Hematopoietic multipotent progenitor cell treated with erythropoietin and hydrocortisone succinate and interleukin-3 and kit ligand, for 17 days (in vitro differentiated cells): Measurements from ENCODE around the gene LSG1.
A peak's percentile ranks its signal among the peaks of the same experiment; 100 is the strongest.

ENCODE experiments used
- DNase-seq: peaks from one replicate; pipeline ENCODE4 v3.0.0-alpha.2; 2015; ENCODE audit warnings: low spot score

LSG1 gene

DNA sequence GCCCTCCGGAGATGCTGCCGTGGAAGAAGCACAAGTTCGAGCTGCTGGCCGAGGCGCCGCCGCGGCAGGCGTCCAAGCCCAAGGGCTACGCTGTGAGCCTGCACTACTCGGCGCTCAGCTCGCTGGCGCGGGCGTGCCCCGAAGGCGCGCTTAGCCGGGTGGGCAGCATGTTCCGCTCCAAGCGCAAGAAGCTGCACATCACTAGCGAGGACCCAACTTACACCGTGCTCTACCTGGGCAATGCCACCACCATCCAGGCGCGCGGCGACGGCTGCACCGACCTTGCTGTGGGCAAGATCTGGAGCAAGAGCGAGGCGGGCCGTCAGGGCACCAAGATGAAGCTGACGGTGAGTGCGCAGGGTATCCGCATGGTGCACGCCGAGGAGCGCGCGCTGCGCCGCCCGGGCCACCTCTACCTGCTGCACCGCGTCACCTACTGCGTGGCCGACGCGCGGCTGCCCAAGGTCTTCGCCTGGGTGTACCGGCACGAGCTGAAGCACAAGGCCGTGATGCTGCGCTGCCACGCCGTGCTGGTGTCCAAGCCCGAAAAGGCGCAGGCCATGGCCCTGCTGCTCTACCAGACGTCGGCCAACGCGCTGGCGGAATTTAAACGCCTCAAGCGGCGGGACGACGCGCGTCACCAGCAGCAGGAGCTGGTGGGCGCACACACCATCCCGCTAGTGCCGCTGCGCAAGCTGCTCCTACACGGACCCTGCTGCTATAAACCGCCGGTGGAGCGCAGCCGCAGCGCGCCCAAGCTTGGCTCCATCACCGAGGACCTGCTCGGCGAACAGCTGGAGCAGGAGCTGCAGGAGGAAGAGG, 15.0 kb upstream of the LSG1 start:
- DNase-seq: no peak

DNA sequence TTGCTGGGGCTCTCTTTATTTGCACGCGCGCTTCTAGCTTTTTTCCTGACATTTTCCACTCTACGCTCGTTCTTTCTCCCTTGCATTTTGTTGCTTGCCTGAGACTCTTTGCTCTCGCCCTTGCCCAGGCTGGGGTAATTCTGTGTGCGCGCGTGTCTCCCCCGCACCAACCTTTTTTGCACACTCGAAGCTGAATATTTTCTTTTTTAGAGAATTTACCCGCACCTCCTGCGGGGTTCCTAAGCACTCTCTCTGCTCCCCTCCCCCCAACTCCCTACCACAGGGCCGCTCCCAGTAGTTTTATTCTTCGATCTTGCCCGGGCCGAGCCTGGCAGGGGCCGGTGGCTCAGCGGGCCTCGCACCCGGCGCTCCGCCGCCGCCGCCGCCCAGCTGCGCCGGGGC, 14.4 kb upstream of the LSG1 start:
- no peak for DNase-seq

DNA sequence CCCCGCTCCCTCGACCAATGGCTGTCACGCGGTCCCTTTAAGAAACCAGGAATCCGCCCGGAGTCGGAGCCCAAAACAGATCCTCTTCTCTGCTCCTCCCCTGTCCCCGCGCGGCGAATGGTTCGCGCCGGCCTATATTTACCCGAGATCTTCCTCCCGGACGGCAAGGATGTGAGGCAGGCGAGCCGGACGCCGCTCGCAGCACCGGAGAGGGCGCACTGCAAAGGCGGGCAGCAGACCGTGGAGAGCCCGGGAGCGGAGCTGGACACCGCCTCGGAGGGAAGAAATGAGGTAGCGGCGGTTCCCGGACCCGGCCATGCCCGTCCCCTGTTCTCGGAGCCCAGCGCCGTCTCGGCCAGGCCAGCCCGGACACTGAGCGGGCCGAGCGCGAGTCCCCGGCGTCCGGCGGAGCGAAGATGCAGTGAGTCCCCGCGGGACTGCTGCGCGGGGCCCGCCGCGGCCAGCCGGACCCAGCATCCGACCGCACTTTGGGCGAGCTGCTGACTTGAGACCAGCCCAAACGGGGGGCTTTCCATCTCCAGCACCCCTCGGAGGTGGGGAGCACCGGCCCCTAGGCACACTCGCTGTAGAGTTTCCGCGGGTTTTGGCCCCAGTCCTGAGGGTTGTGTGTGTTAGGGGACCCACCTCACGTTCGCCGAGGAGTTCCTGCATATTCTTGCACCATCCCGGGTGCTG, 13.9 kb upstream of the LSG1 start, which contains the start of gene FAM43A:
TSS of gene FAM43A (plus strand) at position 166 of the 696 bp plus-strand sequence. CDS start 944 bp downstream, outside the sequence.
- no peak for DNase-seq

DNA sequence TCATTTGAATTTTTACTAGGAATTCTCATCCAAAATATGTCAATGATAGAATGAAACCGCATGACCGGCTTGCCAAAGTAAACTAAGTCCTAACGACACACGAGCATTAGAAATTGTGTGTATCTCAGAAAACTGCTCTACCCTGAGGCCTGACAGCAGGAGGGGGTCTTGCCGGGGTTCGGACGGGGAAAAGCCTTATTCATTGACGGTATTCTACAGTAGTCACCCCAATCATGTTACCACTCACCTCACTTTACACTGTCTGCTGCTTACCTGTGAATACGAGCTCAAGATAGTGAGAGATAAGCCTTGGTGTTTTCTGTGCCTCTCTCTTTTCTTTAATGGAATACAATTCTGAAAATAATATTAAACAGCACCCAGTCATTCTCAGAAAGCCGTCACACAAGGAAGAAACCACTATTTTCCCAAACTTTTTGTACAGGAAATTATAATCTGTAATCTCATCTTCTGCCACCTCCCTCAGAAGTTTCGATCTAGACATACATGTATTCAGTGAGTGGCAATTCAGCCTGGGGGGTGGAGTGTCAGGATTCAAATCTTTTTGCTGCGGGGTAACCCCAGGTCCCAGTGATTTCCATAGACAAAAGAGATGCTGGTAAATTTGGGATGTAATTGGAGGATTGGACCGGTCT, 13.2 kb upstream of the LSG1 start:
- no peak for DNase-seq

DNA sequence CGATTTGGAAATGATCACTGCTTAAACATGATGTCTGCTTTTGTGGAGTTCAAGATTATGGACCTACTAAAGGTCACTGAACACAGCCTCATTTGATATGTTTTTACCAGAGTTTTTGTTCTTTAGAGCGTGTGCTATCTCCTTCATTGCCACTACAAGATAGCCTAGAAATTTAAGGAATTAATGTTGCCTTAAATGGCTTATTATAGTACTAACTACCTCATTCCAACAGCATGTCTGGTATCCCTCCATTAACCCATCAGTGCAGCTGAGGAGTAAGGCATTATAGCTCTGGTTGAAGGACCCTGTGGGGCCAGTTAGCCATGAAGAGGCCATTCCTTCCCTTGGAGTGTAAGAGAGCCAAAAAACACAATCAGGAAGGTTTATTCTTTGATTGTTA, 11.4 kb upstream of the LSG1 start:
- no peak for DNase-seq

DNA sequence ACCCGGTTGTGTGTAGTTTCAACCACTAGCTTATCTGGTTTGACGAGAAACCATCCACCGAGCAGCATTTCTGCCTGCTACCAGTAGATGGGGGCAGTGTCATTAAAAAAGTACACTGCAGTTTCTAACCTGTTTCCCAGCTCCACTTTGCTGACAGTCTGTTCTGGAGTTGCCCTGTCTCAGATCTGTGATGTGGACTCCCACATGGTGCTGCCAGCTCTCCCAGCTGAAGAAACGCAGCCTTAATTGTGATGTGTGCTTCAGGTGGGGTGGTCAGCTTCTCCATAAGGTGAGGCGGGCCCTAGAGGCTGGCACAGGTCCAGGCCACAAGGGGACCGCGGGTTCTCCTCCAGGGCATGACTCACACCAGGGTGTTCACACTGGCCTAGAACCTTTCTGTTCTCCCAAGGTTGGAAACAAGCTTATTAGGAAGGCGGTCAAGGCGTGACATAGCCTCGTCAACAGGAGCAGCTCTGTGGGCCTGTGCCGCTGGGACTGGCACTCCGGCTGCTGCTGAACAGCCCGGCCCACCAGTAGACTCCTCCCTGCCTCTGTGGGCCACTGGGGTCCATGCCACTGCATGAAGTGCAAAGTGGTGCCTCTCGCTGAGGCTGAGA, 10.8 kb upstream of the LSG1 start:
- DNase-seq: peak; percentile 49

DNA sequence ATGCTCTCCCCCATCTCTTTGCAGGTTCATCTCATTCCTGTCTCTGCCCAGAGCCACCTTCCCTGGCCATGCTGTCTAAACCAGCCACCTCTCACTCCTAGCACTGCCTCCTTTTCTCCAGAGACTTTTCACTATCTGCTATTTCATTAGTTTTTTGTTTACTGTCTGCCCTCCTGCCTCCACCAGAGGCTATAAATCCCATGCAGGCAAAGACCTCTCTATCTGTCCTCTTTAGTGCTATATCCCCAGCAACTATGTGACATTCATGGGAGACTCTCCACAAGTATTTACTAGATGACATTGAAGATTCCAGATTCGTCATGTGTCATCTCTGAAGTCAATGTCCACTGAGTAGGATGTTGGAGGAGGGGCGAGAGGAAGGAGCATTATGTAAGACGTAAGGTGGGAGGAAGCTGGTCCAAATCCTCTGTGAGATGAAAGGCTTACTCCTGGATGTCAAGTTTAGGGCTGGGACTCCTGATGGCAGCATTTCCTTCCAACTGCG, 10.2 kb upstream of the LSG1 start:
- DNase-seq: no peak

DNA sequence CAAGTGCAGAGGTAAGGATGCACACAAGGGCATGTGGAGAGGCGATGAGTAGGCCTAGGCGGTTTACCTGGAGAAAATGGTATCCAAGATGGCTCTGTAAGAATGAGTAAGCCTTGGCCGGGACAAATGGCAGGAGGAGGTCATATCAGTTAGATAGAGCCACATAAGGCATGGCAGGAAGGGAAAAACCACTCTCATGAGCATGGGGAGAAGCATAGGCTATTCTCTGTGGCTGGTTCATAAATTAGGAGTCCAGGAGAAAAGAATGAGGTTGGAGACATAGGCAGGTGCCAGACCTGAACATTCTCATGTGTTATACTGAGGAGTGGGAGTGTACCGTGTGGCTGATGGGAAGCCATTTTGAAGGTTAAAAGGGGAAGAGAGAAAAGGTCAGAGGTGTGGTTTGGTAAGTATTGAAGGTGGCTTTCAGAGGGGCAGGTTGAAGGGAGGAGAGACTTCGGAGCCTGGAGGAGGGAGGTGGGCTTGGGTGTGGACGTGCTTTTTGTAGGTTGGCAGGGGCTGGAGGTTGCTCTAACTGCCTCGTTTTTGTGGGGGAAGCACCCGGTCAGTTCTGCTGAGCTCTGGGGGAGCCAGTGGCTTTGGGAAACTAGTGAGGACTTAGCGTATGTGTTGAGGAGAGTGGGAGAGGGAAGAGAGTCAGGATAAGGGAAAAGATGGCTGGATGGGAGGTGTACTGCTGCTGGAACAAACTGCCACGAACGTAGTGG, 9.1 kb upstream of the LSG1 start:
- DNase-seq: no peak

DNA sequence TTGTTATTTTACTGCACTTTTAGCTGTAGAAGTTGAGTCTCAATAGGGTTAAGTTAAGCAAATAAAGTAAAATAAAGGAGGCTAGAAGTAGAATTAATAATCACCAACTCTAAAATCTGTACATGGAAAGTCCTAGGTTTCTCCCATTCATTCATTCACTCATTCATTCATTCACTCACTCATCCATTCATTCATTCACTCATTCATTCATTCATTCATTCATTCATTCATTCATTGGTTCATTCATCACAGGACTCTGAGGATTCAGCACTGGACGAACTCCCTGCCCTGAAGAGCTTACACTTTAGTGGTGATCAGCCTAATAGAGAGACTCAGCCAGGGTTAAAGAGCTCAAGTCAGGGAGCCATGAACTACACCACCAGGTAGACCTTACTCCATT, 4.5 kb upstream of the LSG1 start:
- no peak for DNase-seq

DNA sequence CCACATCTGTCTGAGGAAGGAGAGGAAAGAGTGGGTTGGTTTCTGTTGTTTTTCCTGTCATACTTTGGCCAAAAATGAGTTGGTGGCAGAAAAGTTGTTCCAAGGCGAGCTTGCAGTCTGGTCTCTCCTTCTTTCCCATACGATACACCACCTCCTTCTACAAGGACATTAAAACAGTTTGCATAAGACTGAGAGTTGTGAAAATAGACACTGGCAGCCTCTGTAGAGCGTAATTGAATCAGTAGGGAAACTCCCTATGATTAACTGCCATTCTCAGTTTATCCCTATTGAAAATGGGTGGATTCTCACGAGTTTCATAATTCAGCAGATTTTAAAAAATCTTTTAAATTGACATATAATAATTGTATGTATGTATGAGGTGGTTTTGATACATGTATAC, 3.7 kb upstream of the LSG1 start:
- DNase-seq: no peak

DNA sequence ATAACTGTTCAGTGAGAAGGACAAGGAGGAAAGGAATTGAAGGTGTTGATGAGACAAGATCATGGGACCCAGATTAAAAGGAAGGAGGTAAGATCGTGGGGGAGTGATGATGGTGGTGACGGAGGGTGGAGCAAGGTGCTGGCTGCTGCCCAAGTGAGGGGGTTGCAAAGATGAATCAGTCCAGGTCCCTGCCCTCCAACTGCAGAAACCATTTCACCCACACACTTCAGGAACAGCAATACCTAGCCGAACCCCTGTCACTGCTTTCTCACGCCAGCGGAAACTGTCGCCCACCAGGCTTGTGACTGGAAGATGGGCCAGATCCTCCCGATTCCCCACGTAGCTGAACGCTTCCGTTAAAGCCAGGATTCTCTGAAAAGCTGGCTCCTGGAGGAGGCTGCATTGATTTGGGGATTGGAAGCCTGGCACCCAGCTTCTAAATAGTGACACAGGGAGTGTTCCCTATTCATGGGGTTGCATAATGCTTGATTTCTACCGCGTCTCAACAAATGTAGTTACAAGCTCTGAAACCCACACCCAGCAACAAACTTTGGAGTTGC, 3.2 kb upstream of the LSG1 start:
- DNase-seq: no peak

DNA sequence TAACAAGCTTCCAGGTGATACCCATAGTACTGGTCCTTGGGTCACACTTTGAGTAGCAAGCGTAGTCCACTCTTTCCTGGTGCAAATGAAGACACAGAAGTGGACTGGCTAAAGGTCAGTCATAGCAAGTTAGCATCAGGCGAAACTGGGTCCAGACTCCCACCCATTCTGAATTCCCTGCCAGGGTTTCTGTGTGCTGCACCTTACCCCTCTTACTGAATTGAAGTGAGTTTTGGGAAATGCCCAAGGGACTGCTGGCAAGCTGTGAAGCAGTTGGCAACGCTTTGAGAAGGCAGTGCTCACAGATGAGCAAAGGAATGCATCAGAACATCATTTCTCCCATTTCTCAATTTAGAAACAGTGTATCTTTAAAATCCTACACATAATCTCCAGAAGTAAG, 1.8 kb upstream of the LSG1 start:
- DNase-seq: no peak

DNA sequence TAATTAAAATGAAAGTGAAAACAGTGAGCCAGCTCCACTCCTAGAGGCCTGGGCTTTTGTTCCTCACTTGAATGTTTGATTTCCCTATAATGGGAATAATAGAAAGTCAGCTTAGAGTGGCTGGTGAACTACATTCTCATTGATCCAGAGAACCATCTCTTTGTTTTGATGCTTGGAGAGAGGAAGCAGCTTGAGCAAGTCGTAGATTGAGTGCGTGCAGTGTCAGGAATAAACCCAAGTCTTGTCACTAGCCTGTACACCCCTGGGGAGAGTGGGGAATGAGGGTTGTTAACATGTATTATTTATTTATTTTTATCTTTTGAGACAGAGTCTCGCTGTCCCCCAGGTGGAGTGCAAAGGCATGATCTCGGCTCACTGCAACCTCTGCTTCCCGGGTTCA, 885 bp upstream of the LSG1 start:
- no peak for DNase-seq

DNA sequence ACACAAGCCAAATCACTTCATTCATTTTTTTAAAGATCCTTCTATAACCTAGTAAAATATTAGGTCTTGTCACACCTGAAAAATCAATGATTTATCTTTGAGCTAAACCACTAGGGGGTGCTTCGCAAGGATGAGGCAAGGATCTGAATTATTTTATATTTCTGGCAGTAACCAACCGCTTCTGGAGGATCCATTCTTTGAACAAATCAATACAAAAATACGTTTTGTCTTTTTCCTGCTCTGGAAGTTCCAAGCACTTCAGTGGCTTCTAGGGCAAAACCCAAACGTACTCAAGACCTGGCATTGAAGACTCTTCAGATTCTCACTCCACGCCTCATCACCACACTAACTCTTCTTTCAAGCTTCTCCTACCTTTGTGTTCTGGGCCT, 486 bp downstream of the LSG1 start:
- DNase-seq: no peak

DNA sequence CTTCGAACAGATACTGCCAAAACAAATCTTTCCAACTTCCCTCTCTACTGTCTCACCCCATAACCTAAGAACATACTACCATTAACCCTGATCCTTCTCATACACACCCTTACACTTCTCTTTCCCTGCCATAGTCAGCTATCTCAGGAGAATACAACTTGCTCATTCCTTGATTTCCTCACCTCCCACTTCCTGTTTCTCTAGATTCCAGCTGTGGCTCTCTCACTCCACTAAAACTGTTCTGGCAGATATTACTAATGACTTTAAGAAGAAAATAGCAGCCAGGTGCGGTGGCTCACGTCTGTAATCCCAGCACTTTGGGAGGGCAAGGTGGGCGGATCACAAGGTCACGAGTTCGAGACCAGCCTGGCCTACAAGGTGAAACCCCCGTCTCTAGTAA, 4.6 kb downstream of the LSG1 start:
- no peak for DNase-seq

DNA sequence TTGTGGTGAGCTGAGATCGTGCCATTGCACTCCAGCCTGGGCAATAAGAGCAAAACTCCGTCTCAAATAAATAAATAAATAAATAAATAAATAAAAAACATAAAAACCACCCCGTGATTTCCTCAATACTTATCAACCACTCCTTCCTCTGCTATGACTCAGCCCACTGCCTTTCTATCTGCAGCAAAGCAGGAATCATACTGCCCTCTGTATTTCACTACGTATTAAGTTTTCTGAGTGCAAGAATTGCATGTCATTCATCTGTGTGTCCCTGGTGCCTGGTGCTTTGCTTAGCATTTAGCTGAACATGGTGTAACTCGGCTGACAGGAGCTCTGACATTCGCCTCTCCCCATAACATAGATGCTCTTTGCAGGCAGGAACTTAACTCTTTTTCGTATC, 7.1 kb downstream of the LSG1 start:
- DNase-seq: no peak

DNA sequence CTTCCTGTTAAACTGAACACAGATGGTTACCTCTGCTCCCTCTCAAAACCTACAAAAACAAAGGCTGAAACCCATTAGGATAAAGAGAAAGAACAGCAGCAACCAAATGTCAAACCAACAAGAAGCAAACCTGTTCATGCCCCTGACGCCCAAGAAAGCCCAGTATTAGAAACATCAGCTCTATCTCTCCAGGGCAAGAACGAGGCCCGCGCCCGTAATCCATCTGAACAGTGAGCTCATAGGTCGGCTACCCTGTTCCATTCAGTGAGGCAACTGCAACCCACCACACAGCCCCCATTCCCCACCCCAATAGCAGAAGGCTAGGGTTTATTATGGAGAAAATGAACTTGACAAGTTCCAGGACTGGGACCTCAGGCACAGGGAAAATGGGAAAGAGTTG, 10.0 kb downstream of the LSG1 start:
- DNase-seq: no peak

DNA sequence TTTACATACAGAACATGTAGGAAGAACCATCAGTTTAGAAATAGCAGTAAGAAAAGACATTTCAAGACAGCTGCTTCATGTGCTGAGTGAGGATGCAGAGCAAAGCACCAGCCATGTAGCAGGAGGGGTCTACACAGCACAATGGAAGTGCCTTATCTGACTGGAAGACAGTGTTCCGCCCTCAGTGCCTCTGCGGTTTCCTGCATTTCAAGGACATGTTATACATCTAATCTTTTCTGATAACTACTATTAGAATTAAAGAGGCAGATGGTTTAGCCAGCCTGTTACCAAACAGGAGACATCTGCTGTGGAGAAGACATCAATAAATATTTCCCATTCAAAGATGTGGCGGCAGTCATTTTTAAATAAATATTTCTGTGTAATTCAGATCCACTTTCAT, 10.6 kb downstream of the LSG1 start:
- DNase-seq: no peak

DNA sequence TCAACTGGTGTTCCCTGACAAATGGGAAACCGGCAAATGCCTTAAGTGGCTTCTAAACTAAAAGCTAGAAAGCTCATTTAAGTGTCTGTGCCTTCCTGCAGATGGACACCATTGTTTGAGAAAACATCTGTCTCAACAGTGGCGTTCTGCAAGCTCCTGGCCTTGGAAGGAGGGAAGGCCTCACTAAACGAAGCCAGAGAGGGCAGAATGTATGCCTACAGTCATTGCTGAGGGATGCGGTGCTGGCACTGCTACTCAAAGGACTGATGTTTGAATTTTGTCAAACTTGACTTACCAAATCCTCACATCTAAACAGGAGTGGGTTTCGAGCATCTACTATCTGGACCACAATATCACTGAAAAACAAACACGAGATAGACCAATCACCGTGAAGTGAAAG, 12.2 kb downstream of the LSG1 start:
- no peak for DNase-seq

DNA sequence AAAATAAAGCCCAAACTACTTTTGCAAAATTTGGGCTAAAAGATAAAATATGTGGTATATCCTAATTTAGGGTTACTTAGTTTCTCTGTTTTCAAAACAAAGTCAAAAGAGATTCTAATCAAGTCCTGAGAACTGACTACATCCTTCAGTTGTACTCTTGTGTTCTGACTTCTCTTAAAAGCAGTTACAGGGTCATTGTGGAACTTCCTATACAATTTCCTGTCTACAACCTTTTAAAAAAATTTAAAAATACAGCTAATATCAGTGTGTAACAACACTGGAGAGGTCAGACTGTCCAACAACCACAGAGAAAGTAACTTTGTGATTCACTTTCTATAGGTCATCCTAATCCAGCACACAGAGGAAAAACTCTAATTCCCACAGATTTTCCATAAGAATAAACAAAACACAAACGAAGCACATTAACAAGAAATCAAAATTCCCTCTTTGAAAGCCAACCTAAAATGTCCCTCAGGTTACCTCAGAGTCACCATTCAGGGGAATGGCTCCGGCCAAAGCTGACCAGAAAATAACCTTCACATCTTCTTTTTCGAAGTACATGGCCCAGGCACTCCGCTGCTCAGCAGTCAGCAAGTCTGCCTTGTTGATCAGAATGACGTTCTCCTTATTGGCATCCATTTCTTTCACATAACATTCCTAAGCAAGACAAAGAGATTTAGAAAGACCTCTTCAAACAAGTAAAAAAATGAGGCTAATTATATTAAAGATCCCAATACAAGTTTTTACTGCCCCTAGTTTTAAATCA, 13.3 kb downstream of the LSG1 start:
- DNase-seq: no peak

DNA sequence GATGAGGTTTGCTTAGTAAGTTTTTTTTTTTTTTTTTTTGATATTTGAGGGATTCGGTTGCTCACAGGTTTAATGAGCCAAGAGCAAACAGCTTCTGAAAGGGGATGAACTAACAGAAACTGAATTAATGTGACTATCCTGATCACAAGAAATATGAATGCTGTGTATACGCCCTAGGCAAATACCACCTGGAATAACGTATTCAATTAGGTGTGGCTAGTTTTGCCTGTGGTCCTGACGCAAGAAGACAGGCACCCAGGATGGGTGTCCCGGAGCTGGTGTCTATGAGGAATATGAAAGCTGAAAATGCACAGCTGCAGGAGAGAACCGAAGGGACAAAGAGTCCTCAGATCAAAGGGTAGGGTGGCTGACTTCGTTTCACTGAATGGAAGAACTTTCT, 14.6 kb downstream of the LSG1 start:
- DNase-seq: no peak
